PC-9 (cell line): Measurements from ENCODE around the gene HSPG2. TPM values are rescaled to one million over a fixed set of nuclear protein-coding genes. Genes with fewer than 3 reads are reported as not detected.

Experiments
- BruUV-seq: library from RNA; stranded (reverse); fragments of 400-500 nt; replicated peaks from 2 replicates; lab custom pipeline; 2021; lab: Mats Ljungman, UMichigan
- CTCF ChIA-PET: fragments of 300-600 bp; sonication (Branson Sonifier 250); formaldehyde crosslinking; loops from one replicate; lab custom pipeline; 2022; ENCODE audit warnings: antibody characterized with exemption; lab: Charles Lee
- POLR2A ChIA-PET: fragments of 300-600 bp; sonication (Branson Sonifier 250); formaldehyde crosslinking; loops from one replicate; lab custom pipeline; 2022; ENCODE audit warnings: antibody characterized with exemption; ENCODE audit not compliant: unreplicated experiment; lab: Charles Lee
- DNase-seq, 2 experiments: peaks; one replicate each; pipeline versions ENCODE4 v3.0.0 to v3.0.0-alpha.2; 2015 to 2022; ENCODE audit warnings: mixed read lengths in 1 of 2
- H2AFZ ChIP-seq: fragments of 200-600 bp; sonication (generic); 2 replicates; pipeline ENCODE4 v1.8.1; 2017; ENCODE audit warnings: antibody characterized with exemption
- H3F3A ChIP-seq: fragments of 200-600 bp; sonication (generic); 2 replicates; pipeline ENCODE4 v1.8.1; 2017; ENCODE audit warnings: antibody characterized with exemption, mild to moderate bottlenecking, low read depth; ENCODE audit not compliant: insufficient read depth
- H3K27ac ChIP-seq: fragments of 200-600 bp; sonication (generic); 2 replicates; pipeline ENCODE4 v1.6.1; 2016; ENCODE audit warnings: mixed run types
- H3K27me3 ChIP-seq: fragments of 200-600 bp; sonication (generic); 2 replicates; pipeline ENCODE4 v1.6.1; 2016; ENCODE audit warnings: low read depth, mixed run types; ENCODE audit not compliant: insufficient read depth
- H3K36me3 ChIP-seq: fragments of 200-600 bp; sonication (generic); 2 replicates; pipeline ENCODE4 v1.6.1; 2016; ENCODE audit warnings: low read depth, mixed run types
- H3K4me1 ChIP-seq: fragments of 200-600 bp; sonication (generic); replicated peaks from 2 replicates; pipeline ENCODE4 v1.6.1; 2016; ENCODE audit warnings: mixed run types; ENCODE audit not compliant: insufficient read depth
- H3K4me2 ChIP-seq: fragments of 200-600 bp; sonication (generic); 2 replicates; pipeline ENCODE4 v1.6.1; 2017; ENCODE audit warnings: mixed run types
- H3K4me3 ChIP-seq: fragments of 200-600 bp; sonication (generic); 2 replicates; pipeline ENCODE4 v1.6.1; 2016; ENCODE audit warnings: mixed run types
- H3K79me2 ChIP-seq: fragments of 200-600 bp; sonication (generic); 2 replicates; pipeline ENCODE4 v1.6.1; 2017; ENCODE audit warnings: low read depth, mixed run types
- H3K9me2 ChIP-seq: fragments of 200-600 bp; sonication (generic); 2 replicates; pipeline ENCODE4 v1.8.1; 2017; ENCODE audit warnings: mild to moderate bottlenecking; ENCODE audit not compliant: insufficient read depth
- H3K9me3 ChIP-seq: fragments of 200-600 bp; sonication (generic); 2 replicates; pipeline ENCODE4 v1.8.1; 2016; ENCODE audit warnings: low read depth; ENCODE audit not compliant: insufficient read depth
- H4K20me1 ChIP-seq: fragments of 200-600 bp; sonication (generic); 2 replicates; pipeline ENCODE4 v1.8.1; 2017; ENCODE audit not compliant: insufficient read depth
- EZH2 ChIP-seq: fragments of 200-600 bp; sonication (generic); IDR thresholded peaks from 2 replicates; pipeline ENCODE4 v1.8.0; 2017; ENCODE audit warnings: antibody characterized with exemption, low read depth
- intact Hi-C: fragments of 100-400 bp; cut with micrococcal nuclease; formaldehyde crosslinking; loops from one replicate; pipeline ENCODE4 v1.10.0; 2022; ENCODE audit not compliant: unreplicated experiment
- total RNA-seq: library from RNA; stranded (reverse); gene quantifications from 2 replicates; pipeline ENCODE4 v1.2.3, GENCODE V29; 2021
- TF ChIP-seq, protein P1 (sequence below): fragments of 200-600 bp; sonication (generic); conservative IDR thresholded peaks from 2 replicates; pipeline ENCODE4 v1.6.1; 2017; ENCODE audit warnings: mixed run types, antibody characterized with exemption, mild to moderate bottlenecking, moderate library complexity

Gene HSPG2
- total RNA-seq, 1 experiment from 2014 or later, result 126 TPM

DNA sequence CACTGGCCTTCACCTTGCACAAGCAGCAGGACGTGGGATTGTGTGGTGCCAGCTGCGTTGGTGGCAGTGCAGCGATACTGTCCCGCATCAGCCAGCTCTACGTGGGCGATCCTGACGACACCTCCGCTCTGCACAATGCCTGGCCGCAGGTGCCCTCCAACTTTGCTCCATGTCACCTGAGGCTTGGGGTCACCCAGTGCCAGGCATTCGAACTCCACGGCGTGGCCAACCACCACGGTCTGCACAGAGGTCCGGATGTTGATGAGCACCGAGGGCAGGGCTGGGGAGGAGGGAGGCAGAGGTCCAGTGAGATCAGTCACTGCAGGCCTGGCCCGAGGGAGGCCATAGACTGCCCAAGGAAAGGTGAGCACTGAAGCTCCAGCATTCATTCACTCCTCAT, 102.4 kb downstream of the HSPG2 start:
- CTCF ChIA-PET, result no interaction called here
- Histone ChIP-seq H3K4me2 (no peak overlapping the region), H3K36me3 (no peaks in the 10 kb centered on the region)

DNA sequence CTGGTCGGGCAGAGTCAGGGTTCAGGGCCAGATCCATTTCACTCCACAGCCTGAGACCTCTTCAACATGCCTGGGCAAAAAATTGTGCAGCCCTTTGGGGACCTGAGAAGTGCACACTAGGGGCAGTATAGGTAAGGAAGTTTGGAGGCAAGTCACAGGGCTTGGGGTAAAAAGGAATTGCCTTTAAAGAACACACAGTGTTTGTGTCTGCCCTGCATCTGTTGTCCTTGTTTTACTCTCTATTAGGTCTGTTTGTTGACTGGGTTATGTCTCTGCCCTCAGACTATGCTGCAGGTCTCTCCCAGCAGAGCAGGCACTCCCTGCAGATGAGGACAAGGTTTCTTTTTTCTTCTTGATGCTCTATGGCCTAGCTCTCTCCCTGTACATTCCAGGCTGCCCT, 103.0 kb downstream of the HSPG2 start:
- intact Hi-C loops, result no loop called here

More for the DNA sequence above, 102.4 kb downstream of the HSPG2 start:
- Histone ChIP-seq H3K9me3 (no peaks in the 10 kb centered on the region), H3K79me2 (no peaks in the 10 kb centered on the region), H3K27me3 (no peaks in the 10 kb centered on the region), H3F3A (no peaks in the 10 kb centered on the region), H3K4me3 (no peak overlapping the region), H2AFZ (no peak overlapping the region), H3K9me2 (no peaks in the 10 kb centered on the region), H3K4me1 (no peaks in the 10 kb centered on the region), H3K27ac (no peak overlapping the region), H4K20me1 (no peaks in the 10 kb centered on the region)
- no peak for DNase-seq
- intact Hi-C loops, result no loop called here
- no peak for TF ChIP-seq EZH2
- TF ChIP-seq, protein P1, sequence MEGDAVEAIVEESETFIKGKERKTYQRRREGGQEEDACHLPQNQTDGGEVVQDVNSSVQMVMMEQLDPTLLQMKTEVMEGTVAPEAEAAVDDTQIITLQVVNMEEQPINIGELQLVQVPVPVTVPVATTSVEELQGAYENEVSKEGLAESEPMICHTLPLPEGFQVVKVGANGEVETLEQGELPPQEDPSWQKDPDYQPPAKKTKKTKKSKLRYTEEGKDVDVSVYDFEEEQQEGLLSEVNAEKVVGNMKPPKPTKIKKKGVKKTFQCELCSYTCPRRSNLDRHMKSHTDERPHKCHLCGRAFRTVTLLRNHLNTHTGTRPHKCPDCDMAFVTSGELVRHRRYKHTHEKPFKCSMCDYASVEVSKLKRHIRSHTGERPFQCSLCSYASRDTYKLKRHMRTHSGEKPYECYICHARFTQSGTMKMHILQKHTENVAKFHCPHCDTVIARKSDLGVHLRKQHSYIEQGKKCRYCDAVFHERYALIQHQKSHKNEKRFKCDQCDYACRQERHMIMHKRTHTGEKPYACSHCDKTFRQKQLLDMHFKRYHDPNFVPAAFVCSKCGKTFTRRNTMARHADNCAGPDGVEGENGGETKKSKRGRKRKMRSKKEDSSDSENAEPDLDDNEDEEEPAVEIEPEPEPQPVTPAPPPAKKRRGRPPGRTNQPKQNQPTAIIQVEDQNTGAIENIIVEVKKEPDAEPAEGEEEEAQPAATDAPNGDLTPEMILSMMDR, result no peak
- POLR2A ChIA-PET, result no interaction called here
- BruUV-seq, result no TSS peak

DNA sequence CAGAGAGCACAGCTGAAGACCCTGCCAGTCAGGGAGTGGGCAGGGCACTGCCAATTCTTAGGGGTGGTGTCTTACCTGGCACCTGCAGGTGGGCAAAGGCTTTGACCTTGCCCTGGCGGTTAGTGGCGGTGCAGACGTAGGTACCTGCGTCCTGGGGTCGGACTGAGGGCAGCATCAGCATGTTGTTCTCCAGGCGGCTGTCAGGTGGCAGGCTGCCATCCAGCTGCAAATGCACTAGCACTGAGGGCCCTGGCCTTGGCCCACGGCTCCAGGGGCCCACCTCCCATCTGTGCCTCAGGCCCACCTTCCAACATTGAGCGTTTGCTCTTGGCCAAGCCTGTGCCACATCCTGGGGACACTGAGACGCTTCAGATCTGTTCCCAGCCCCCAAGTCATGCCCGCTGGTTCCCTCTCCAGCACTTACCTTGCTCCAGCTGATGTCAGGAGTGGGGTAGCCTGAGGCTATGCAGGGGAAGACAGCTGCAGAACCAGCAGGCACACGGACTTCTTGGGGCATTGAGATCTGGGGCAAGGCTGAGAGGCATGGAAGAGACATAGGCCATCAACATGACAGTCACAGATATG, 103.6 kb downstream of the HSPG2 start:
- Histone ChIP-seq H2AFZ (no peak overlapping the region), H3F3A (no peaks in the 10 kb centered on the region), H3K4me1 (no peaks in the 10 kb centered on the region), H3K27ac (no peak overlapping the region), H3K79me2 (no peaks in the 10 kb centered on the region), H3K4me2 (no peak overlapping the region), H3K9me2 (no peaks in the 10 kb centered on the region), H3K36me3 (no peaks in the 10 kb centered on the region), H4K20me1 (no peaks in the 10 kb centered on the region), H3K4me3 (no peak overlapping the region), H3K27me3 (no peaks in the 10 kb centered on the region), H3K9me3 (no peaks in the 10 kb centered on the region)
- POLR2A ChIA-PET, result no interaction called here
- CTCF ChIA-PET, result no interaction called here
- intact Hi-C loops, result no loop called here
- DNase-seq, result no peak
- no peak for TF ChIP-seq EZH2
- TF ChIP-seq, protein P1, result no peak
- BruUV-seq, result no TSS peak

More for the DNA sequence above, 103.0 kb downstream of the HSPG2 start:
- Histone ChIP-seq H3F3A (no peaks in the 10 kb centered on the region), H3K27me3 (no peaks in the 10 kb centered on the region), H4K20me1 (no peaks in the 10 kb centered on the region), H3K36me3 (no peaks in the 10 kb centered on the region), H2AFZ (no peak overlapping the region), H3K4me3 (no peak overlapping the region), H3K9me3 (no peaks in the 10 kb centered on the region), H3K4me1 (no peaks in the 10 kb centered on the region), H3K27ac (no peak overlapping the region), H3K4me2 (no peak overlapping the region), H3K79me2 (no peaks in the 10 kb centered on the region), H3K9me2 (no peaks in the 10 kb centered on the region)
- ChIA-PET POLR2A (no interaction called here), CTCF (no interaction called here)
- no peak for TF ChIP-seq EZH2
- DNase-seq, result no peak
- no TSS peak for BruUV-seq
